K562 (cell line): ENCODE results near the gene KRTAP22-2. TPM values are rescaled to one million over a fixed set of nuclear protein-coding genes. Genes with fewer than 3 reads are reported as not detected.

Experiments
- ATAC-seq: fragments of 200-7000 bp; cut with Tn5 transposase; 3 replicates; pipeline ENCODE4 v1.9.1; 2020; ENCODE audit warnings: moderate library complexity
- BruUV-seq: library from RNA; stranded (reverse); fragments of 400-500 nt; replicated peaks from 2 replicates; lab custom pipeline; 2021; lab: Mats Ljungman, UMichigan
- CTCF ChIA-PET: fragments of 300-600 bp; formaldehyde crosslinking; extraction: SDS; loops from one replicate; lab custom pipeline; 2021; ENCODE audit warnings: low intra/inter-chr PET ratio; lab: Yijun Ruan, JAX
- POLR2A ChIA-PET: fragments of 300-600, 350-650 bp; sonication (Branson Sonifier 250); formaldehyde crosslinking; extraction: SDS; loops from one replicate; lab custom pipeline; 2021; ENCODE audit warnings: antibody characterized with exemption, inconsistent platforms; lab: Yijun Ruan, JAX
- DNase-seq, 4 experiments: peaks; one replicate each; pipeline versions ENCODE4 v3.0.0 to v3.0.0-alpha.2; 2011 to 2018; ENCODE audit warnings: low spot score in 3 of 4, mixed read lengths in 3 of 4; ENCODE audit errors: extremely low read depth in 1 of 4
- FAIRE-seq: peaks from 2 replicates; lab custom pipeline; 2011; peaks lifted over from hg19 to GRCh38; lab: Jason Lieb, UNC
- H2AFZ ChIP-seq: 2 replicates; pipeline ENCODE4 v1.6.0; 2011; ENCODE audit warnings: low read depth, low read length, control low read depth, inconsistent platforms
- H3K27ac ChIP-seq: fragments of 200-600 bp; 3 replicates; pipeline ENCODE4 v1.8.0; 2011; ENCODE audit warnings: low read depth, mild to moderate bottlenecking, control low read depth, inconsistent platforms, low read length, moderate library complexity, mixed read lengths; ENCODE audit errors: extremely low read depth
- H3K27me3 ChIP-seq, 2 experiments: fragments of 300-600 bp in 1 of 2; 2 replicates in 1 of 2; 3 replicates in 1 of 2; pipeline versions ENCODE4 v1.6.0 to v1.8.0; 2011; ENCODE audit warnings: inconsistent platforms in 2 of 2, low read length in 2 of 2, mild to moderate bottlenecking in 1 of 2, mixed read lengths in 1 of 2, moderate library complexity in 1 of 2; ENCODE audit not compliant: control insufficient read depth in 2 of 2, insufficient read depth in 2 of 2
- H3K36me3 ChIP-seq: fragments of 300-600 bp; 3 replicates; pipeline ENCODE4 v1.8.0; 2011; ENCODE audit warnings: mild to moderate bottlenecking, low read length, inconsistent platforms; ENCODE audit not compliant: control insufficient read depth, insufficient read depth
- H3K4me1 ChIP-seq, 2 experiments: fragments of 200-600 bp in 1 of 2; replicated peaks in 1 of 2; 2 replicates in 1 of 2; 3 replicates in 1 of 2; pipeline versions ENCODE4 v1.5.1 to v1.8.0; 2011; ENCODE audit warnings: inconsistent platforms in 2 of 2, low read length in 2 of 2, mild to moderate bottlenecking in 1 of 2, mixed read lengths in 1 of 2, moderate library complexity in 1 of 2; ENCODE audit not compliant: control insufficient read depth in 2 of 2, insufficient read depth in 2 of 2
- H3K4me2 ChIP-seq: 2 replicates; pipeline ENCODE4 v1.6.1; 2011; ENCODE audit warnings: low read length, control low read depth, inconsistent platforms, mixed read lengths; ENCODE audit not compliant: insufficient read depth
- H3K4me3 ChIP-seq: fragments of 200-600 bp; sonication (generic), shearing (Covaris generic); 2 replicates; pipeline ENCODE4 v1.5.1; 2016; ENCODE audit warnings: control low read depth, inconsistent platforms
- H3K79me2 ChIP-seq: fragments of 200-600 bp; 3 replicates; pipeline ENCODE4 v1.8.0; 2011; ENCODE audit warnings: low read length, inconsistent platforms; ENCODE audit not compliant: control insufficient read depth, insufficient read depth
- H3K9ac ChIP-seq, 2 experiments: 2 replicates each; pipeline versions ENCODE4 v1.6.0 to v1.6.1; 2011; ENCODE audit warnings: low read depth in 2 of 2, low read length in 2 of 2, control low read depth in 1 of 2, inconsistent platforms in 1 of 2, mild to moderate bottlenecking in 1 of 2, mixed read lengths in 1 of 2; ENCODE audit not compliant: insufficient read depth in 1 of 2
- H3K9me1 ChIP-seq: one replicate; pipeline ENCODE4 v1.6.0; 2011; ENCODE audit warnings: inconsistent platforms, mild to moderate bottlenecking, low read length, moderate library complexity; ENCODE audit not compliant: control insufficient read depth, insufficient read depth
- H3K9me3 ChIP-seq: replicated peaks from 2 replicates; pipeline ENCODE4 v1.5.1; 2011; ENCODE audit warnings: low read depth, low read length, inconsistent platforms; ENCODE audit not compliant: control insufficient read depth, insufficient read depth
- H4K20me1 ChIP-seq: replicated peaks from 2 replicates; pipeline ENCODE4 v1.6.1; 2011; ENCODE audit warnings: low read length, inconsistent platforms, mixed read lengths; ENCODE audit not compliant: control insufficient read depth, insufficient read depth
- CBFA2T2 ChIP-seq: fragments of 450-650 bp; conservative IDR thresholded peaks from 2 replicates; pipeline ENCODE4 v1.6.1; 2017; ENCODE audit warnings: mild to moderate bottlenecking
- ELF2 ChIP-seq: fragments of 250-450 bp; sonication (Bioruptor Pico); IDR thresholded peaks from 2 replicates; pipeline ENCODE4 v1.5.0; 2021; ENCODE audit warnings: mild to moderate bottlenecking
- MEF2D ChIP-seq: conservative IDR thresholded peaks from 2 replicates; pipeline ENCODE4 v1.6.1; 2016; ENCODE audit warnings: low read depth, missing genetic modification characterization, missing compliant biosample characterization
- MYC ChIP-seq, 2 experiments: fragments of 250-450 bp in 1 of 2; sonication (Bioruptor Pico) in 1 of 2; IDR thresholded peaks; 2 replicates each; pipeline versions ENCODE4 v1.5.1 to v1.6.1; 2012 to 2021; ENCODE audit warnings: low read depth in 2 of 2, borderline replicate concordance in 1 of 2, improper control_type of control experiment in 1 of 2, low read length in 1 of 2, mild to moderate bottlenecking in 1 of 2, moderate library complexity in 1 of 2
- NELFE ChIP-seq: IDR thresholded peaks from 2 replicates; pipeline ENCODE4 v1.6.1; 2011; ENCODE audit warnings: mild to moderate bottlenecking; ENCODE audit not compliant: insufficient read depth, insufficient read length
- PBX2 ChIP-seq, 2 experiments: IDR thresholded peaks in 1 of 2; conservative IDR thresholded peaks in 1 of 2; 2 replicates each; pipeline ENCODE4 v1.6.1; 2016; ENCODE audit warnings: low read depth in 2 of 2, mild to moderate bottlenecking in 1 of 2, missing compliant biosample characterization in 1 of 2, missing genetic modification characterization in 1 of 2, moderate library complexity in 1 of 2
- POLR2G ChIP-seq: fragments of 200-400 bp; formaldehyde crosslinking; IDR thresholded peaks from 2 replicates; pipeline ENCODE4 v1.6.1; 2017; ENCODE audit warnings: low read depth, mild to moderate bottlenecking, antibody characterized with exemption, low read length, moderate library complexity
- POLR3A ChIP-seq: IDR thresholded peaks from 2 replicates; pipeline ENCODE4 v1.6.1; 2011; ENCODE audit warnings: borderline replicate concordance, mild to moderate bottlenecking, moderate library complexity; ENCODE audit not compliant: insufficient read length, insufficient read depth; ENCODE audit errors: extremely low read depth
- RCOR1 ChIP-seq, 2 experiments: IDR thresholded peaks; 2 replicates each; pipeline ENCODE4 v1.6.1; 2012; ENCODE audit warnings: low read depth in 2 of 2, low read length in 2 of 2, borderline replicate concordance in 1 of 2, improper control_type of control experiment in 1 of 2
- TSHZ1 ChIP-seq: fragments of 250-450 bp; sonication (Bioruptor Pico); IDR thresholded peaks from 2 replicates; pipeline ENCODE4 v1.4.0; 2020; ENCODE audit warnings: mild to moderate bottlenecking, moderate library complexity
- ZNF277 ChIP-seq: fragments of 250-450 bp; sonication (Bioruptor Pico); IDR thresholded peaks from 2 replicates; pipeline ENCODE4 v1.8.0; 2022; ENCODE audit warnings: inconsistent platforms, mild to moderate bottlenecking, moderate library complexity, borderline replicate concordance
- ZNF740 ChIP-seq, 3 experiments: fragments of 200-800 bp in 1 of 3; sonication (Bioruptor generic) in 1 of 3; sonication (generic) in 1 of 3; formaldehyde crosslinking in 1 of 3; IDR thresholded peaks; 2 replicates each; pipeline versions ENCODE4 v1.6.1 to v1.8.0; 2016 to 2022; ENCODE audit warnings: mild to moderate bottlenecking in 2 of 3, missing compliant biosample characterization in 2 of 3, missing genetic modification characterization in 2 of 3, missing genetic modification reagents in 1 of 3
- WGBS: fragments of 100-300 bp; shearing (Covaris generic); methylation state at CpG from one replicate; pipeline ENCODE4 v1.1.6; 2016; ENCODE audit warnings: low coverage, mixed read lengths; ENCODE audit not compliant: insufficient coverage; ENCODE audit errors: missing lambda C conversion rate; 5-methylcytosine and 5-hydroxymethylcytosine counted together
- in situ Hi-C: fragments of 300-500 bp; cut with MboI; formaldehyde crosslinking; loops from 4 replicates; pipeline ENCODE4 v1.15.0; 2018; ENCODE audit warnings: inconsistent platforms, mixed read lengths
- intact Hi-C: fragments of 100-400 bp; cut with micrococcal nuclease; formaldehyde crosslinking; loops from 2 replicates; pipeline ENCODE4 v1.14.2; 2022
- polyA plus RNA-seq, 8 experiments: library from polyadenylated mRNA; depleted of rRNA in 4 of 8; stranded (reverse) in 5 of 8; unstranded in 3 of 8; fragments of >200 nt; fragmentation: Nextera tagmentation in 2 of 8; fragmentation: Illumina TruSeq in 1 of 8; extraction: Ambion mirVana in 2 of 8; extraction: Trizol in 1 of 8; gene quantifications; 2 replicates each; pipeline versions ENCODE4 v1.2.1 to v1.2.3, GENCODE V29; 2011 to 2014; ENCODE audit warnings: inconsistent platforms in 1 of 8, missing spikeins in 1 of 8
- total RNA-seq, 7 experiments: library from RNA; depleted of rRNA in 6 of 7; stranded (reverse); fragments of >200 nt in 6 of 7; fragmentation: Illumina TruSeq in 2 of 7; extraction: Trizol in 2 of 7; gene quantifications; 2 replicates each; pipeline versions ENCODE4 v1.2.1 to v1.2.3, GENCODE V29; 2011 to 2021; ENCODE audit warnings: low replicate concordance in 1 of 7

Gene KRTAP22-2
- total and polyA plus RNA-seq, 9 of the 15 experiments (the other 6 are each of a cell fraction or from before 2014, with no cell fraction given): not detected

- no peak for ATAC-seq
- CTCF ChIA-PET: no interaction called here
- intact Hi-C loops: no loop called here
- TF ChIP-seq POLR3A (no peak), ZNF740 (CRISPR knock-in tag; IDR thresholded peaks at IDR 0.05) (no peak), ZNF740 (tag; IDR thresholded peaks at IDR 0.05) (no peak), TSHZ1 (CRISPR knock-in tag) (no peak), NELFE (no peak), CBFA2T2 (no peak), PBX2 (CRISPR knock-in tag; IDR thresholded peaks at IDR 0.05; ENCODE audit: low read depth) (no peak), PBX2 (tag; conservative IDR thresholded peaks at IDR 0.05; ENCODE audit: low read depth) (no peak), MEF2D (tag) (no peak), POLR2G (no peak), RCOR1 (IDR thresholded peaks at IDR 0.05; ENCODE audit: borderline replicate concordance in 1 of 2, low read depth in 2 of 2, low read length in 2 of 2) (no peak), MYC (IDR thresholded peaks at IDR 0.05; ENCODE audit: low read depth, low read length) (no peak), MYC (CRISPR knock-in tag; IDR thresholded peaks at IDR 0.05; ENCODE audit: borderline replicate concordance, low read depth) (no peak), ZNF277 (CRISPR knock-in tag) (no peak), ELF2 (CRISPR knock-in tag) (no peak)
- TF ChIP-seq, all 486 proteins: peak for 0
- Histone ChIP-seq H3K9ac (no peak overlapping the region), H3K4me3 (no peak overlapping the region), H4K20me1 (no peaks in the 10 kb centered on the region), H3K9me1 (no peaks in the 10 kb centered on the region), H3K27ac (no peak overlapping the region), H3K36me3 (no peaks in the 10 kb centered on the region), H3K9me3 (no peaks in the 10 kb centered on the region), H2AFZ (no peak overlapping the region), H3K4me1 (no peaks in the 10 kb centered on the region), H3K27me3 (no peaks in the 10 kb centered on the region), H3K79me2 (no peaks in the 10 kb centered on the region), H3K4me2 (no peak overlapping the region)
- BruUV-seq: no TSS peak
- 0% methylated on average over 1 of the region's 1 CpG for WGBS
- DNase-seq (no peak), FAIRE-seq (no peak)
- in situ Hi-C loops: no loop called here
- POLR2A ChIA-PET: no interaction called here
These were observed 37.4 kb downstream of the KRTAP22-2 start for GRCh38 chr21:30552782-30553181.
